DLD1 (cell line): ENCODE measurements around the gene C14orf93.

ENCODE experiments used
- in situ Hi-C: cut with HindIII; loops from 2 replicates; pipeline ENCODE4 v1.10.0; 2017; ENCODE audit warnings: low sequenced_read_pairs

C14orf93 gene, protein sequence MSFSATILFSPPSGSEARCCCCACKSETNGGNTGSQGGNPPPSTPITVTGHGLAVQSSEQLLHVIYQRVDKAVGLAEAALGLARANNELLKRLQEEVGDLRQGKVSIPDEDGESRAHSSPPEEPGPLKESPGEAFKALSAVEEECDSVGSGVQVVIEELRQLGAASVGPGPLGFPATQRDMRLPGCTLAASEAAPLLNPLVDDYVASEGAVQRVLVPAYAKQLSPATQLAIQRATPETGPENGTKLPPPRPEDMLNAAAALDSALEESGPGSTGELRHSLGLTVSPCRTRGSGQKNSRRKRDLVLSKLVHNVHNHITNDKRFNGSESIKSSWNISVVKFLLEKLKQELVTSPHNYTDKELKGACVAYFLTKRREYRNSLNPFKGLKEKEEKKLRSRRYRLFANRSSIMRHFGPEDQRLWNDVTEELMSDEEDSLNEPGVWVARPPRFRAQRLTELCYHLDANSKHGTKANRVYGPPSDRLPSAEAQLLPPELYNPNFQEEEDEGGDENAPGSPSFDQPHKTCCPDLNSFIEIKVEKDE

GRCh38 chr14:23009939-23010726 is at the start of gene C14orf93:
Gene C14orf93, minus strand, starts transcription at chr14:23010143. Its CDS starts 11,120 bp downstream, at chr14:22999023.
- in situ Hi-C loops = no loop called here

- in situ Hi-C loops = no loop called here
Measured at GRCh38 chr14:23058654-23059504, 48.9 kb upstream of the C14orf93 start.

- in situ Hi-C loops = no loop called here
Measured at GRCh38 chr14:23057757-23058653, 48.1 kb upstream of the C14orf93 start.

GRCh38 chr14:23056956-23057756 is 47.2 kb upstream of the C14orf93 start, which contains the start of gene CDH24:
Gene CDH24, minus strand, starts transcription at chr14:23057520. Its CDS starts 1,787 bp downstream, at chr14:23055733.
- in situ Hi-C loops = no loop called here

- in situ Hi-C loops = no loop called here
Measured at GRCh38 chr14:23056145-23056955, 46.4 kb upstream of the C14orf93 start.

DNA sequence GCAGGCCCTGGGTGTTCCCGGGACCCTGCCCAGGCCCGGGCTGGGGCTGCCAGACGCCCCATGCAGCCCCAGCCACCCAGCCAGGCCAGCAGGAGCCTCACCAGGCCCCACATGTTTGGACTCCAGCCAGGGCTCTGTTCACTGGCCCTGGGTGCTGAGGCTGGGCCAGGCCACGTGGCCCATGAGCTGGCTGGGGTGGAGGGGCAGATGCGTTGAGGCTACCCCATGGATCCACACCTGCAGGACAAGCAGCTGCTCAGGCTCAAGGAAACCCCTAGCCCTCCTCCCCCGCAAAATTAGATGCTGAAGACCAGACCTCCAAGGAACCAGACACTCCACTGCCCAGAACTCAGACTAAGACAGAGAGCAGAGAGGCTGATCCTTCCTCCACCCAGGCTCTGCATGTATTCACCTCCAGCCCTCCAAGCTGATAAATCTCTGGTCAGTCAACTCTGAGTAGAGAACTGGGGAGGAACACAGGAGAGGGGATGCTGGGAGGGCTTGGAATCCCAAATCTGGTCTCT is 45.7 kb upstream of the C14orf93 start:
- in situ Hi-C loops = no loop called here

DNA sequence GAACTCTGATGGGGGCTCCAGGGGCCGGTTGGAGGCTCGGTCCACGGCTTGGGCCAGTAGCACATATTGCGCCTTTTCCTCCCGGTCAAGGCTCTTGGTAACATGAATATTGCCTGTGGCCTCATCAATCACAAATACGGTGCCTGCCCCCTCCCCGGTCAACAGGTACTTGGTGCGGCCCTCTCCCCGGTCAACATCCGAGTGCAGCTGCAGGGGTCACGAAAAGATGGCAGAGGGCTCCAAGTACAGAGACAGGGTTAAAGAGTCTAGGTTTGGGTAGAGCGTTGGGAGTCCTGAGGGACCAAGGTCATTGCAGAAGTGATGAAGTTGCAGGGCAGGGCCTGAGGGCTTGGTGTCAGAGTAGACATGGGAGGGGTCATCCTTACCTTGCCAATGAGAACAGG is 45.2 kb upstream of the C14orf93 start:
- in situ Hi-C loops = no loop called here

DNA sequence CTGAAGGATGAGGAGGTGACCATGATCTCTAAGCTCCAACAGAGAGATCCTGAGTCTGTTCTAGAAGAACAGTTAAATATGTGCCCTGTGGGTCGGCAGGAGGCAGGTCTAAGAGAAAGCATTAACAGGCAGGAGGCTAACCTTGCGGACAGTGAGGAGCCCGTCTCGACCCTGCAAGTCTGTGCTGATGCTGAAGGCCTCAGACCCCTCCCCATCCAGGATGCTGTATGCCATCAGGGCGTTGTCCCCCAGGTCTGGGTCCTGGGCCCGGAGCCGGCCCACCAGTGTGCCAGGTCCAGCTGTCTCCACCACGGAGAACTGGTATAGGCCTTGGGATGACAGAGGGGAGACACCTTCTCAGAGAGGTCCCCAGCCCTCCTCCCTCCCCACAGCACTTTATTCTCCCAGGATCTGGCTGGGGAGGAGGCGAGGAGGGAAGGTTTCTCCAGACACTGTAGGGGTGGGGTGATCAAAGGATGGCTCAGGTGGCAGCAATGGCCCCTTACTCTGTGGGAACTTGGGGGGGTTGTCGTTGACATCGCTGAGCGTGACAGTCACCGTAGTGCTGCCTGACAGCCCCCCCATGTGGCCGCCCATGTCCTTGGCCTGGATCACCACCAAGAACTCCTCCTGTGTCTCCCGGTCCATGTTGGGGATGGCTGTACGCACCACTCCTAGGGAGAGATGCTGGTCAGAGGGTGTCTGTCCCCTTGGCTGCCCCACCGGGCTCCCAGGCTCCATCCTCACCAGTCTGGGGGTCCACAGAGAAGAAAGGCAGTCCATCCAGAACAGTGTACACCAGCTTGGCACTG is 44.3 kb upstream of the C14orf93 start:
- in situ Hi-C loops = no loop called here

DNA sequence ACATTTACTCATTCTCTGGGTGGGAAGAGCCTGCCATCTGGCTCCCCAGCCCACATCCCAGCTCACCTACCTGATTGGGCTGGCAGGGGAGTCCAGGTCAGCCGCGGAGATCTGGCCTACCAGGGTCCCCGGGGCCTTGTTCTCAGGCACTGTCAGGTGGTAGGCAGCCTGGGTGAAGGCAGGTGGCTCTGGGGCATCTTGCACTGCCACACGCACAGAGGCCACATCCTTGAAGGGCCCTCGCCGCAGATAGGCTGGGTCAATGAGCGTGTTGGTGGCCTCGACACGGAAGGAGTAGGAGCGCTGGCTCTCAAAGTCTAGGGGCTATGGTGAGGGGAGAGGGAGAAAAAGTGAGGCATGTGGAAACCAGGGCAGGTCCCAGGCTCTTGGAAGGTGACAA is 43.5 kb upstream of the C14orf93 start:
- in situ Hi-C loops = no loop called here

DNA sequence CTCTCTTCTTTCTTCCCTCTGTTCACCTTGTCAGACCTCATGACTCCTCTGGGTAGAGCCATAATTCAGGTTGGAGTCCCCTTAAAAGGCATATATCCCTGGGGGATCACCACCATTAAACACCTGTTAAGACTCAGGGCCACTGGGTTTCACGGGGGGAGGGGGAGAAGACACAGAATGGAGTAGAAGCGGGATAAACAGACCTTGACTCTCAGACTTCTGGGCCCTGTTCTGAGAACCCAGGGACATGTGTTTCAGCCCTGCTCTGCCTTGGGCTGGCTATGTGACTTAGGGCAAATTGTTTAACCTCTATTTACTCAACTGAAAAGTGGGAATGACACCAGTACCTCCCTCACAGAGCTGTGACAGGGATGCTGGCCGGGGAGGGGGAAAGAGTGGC is 42.7 kb upstream of the C14orf93 start:
- in situ Hi-C loops = no loop called here

GRCh38 chr14:23052182-23052623 is 42.3 kb upstream of the C14orf93 start:
- in situ Hi-C loops = no loop called here

DNA sequence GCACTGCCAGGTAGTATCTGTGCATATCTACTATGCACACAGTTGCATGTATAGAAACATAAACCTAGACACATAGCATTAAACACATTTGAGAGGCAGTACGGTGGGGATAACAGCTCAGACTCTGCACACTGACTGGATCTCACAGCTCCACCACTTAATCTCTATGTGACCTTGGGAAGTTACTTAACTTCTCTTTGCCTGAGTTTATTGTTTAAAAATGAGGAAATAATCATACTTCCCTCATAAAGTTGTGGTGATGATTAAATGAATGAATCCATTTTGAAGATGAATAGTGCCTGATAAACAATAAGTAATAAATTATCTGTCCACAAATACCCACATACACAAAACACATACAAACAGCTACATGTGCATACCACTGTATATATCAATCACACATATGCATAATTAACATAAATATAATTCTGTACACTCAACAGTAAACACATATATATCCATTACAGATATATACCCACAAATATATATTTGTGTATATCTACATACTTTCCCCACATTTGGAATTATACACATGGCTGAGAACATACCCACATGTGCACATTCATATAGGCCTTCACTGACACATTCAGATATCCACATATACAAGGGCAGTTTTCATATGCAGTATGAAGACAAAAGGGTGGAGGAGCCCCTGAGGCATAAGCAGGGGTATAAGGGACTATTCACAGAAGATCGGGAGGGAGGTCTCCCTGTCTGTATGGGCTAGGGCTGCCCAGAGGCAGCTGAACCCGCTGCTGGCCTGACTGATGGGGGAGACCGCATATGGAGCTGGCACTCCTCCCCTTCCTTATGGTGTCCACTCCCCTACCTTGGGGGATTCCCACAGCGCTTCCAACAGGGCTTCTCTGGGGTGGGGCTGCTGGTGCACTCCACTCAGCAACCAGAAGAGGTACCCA is 41.5 kb upstream of the C14orf93 start:
- in situ Hi-C loops = no loop called here

DNA sequence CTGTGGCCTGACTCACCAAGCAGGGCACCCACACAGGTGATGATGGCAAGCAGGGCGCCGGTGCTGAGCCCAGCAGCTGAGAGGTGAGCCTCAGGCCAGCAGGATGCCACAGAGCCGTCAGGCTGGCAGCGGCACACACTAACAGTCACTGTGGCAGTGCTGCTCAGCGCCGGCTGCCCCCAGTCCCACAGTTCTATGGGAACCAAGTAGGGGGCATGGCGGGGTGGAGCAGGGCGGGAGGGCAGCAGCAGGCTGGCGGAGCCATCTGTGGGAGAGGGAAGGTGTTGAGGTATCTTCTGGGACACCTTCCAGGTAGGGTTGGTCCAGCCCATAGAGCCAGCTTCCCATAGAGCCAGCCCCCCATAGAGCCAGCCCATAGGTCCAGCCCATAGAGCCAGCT is 39.1 kb upstream of the C14orf93 start:
- in situ Hi-C loops = no loop called here

DNA sequence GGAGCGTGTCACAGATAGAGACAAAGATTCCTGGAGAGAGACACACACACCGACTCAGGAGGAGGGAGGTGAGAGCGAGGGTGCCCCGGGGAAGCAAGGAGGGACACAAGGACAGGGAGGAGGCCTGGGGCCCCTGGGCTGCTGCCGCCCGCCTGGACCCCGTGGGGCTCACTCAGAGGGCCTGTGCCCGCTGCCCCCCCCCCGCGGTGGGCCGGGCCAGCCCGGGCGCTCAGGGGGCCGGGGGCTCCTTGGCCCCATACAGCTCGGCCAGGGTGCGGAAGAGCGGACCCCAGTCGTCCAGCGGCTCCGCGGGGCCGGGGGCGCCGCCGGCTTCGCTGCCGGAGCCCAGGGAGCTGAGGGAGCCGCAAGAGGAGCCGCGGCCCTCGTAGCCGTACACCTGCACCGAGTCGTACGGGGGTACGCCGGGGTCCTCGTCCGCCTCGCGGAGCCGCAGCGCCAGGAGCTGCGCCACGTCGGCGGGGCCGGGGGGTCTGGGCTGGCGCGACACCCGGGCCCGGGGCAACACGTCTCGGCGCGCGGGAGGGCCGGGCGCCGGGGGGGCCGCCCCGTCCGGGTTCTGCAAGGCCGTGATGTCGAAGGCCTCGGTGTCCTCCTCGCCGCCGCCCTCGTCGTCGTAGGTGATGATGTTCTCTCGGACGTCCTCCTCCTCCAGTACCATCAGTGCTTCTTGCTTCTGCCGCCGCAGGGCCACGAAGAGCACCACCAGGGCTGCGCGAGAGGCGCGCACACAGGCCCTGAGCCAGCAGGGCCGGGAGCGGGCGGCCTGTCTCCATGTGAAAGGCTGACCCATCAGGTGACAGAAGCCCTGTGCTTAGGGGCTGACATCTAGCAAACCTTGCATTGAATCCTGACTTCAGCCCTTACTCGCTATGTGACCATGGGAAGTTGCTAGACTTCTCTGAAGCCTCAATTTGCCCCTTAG is 38.1 kb upstream of the C14orf93 start:
- in situ Hi-C loops = no loop called here
